Regular cardiac myocyte (primary cell): ENCODE results near the gene ZDHHC24. TPM values are rescaled to one million over a fixed set of nuclear protein-coding genes. Genes with fewer than 3 reads are reported as not detected.

Experiments used
- total RNA-seq: library from RNA; depleted of rRNA; stranded (reverse); fragments of >200 nt; gene quantifications from 2 replicates; pipeline ENCODE4 v1.2.3, GENCODE V29; 2014

Gene ZDHHC24
- 9.4 and 12.4 TPM in 2 replicates for total RNA-seq

GRCh38 chr11:66545701-66546367, at the start of gene ZDHHC24:
Gene ZDHHC24 (minus strand): TSS chr11:66546048. CDS start chr11:66546003, 45 bp downstream.

GRCh38 chr11:66592457-66593302, 46.8 kb upstream of the ZDHHC24 start, which contains the start of the genes CCDC87 and CCS:
Gene CCDC87 (minus strand): TSS chr11:66593063. CDS start chr11:66593015, 48 bp downstream.
Gene CCS (plus strand): TSS chr11:66593185. CDS start chr11:66593262, 77 bp downstream.

GRCh38 chr11:66568124-66568916, 22.5 kb upstream of the ZDHHC24 start, which contains the start of gene CTSF:
Gene CTSF (minus strand): TSS chr11:66568606. CDS start chr11:66568486, 120 bp downstream.

GRCh38 chr11:66546368-66546965, 619 bp upstream of the ZDHHC24 start, which contains the start of gene ACTN3:
Gene ACTN3 (plus strand): TSS chr11:66546903. CDS start chr11:66546938, 35 bp downstream.

GRCh38 chr11:66510271-66510989, 35.4 kb downstream of the ZDHHC24 start, which contains the start of gene BBS1:
Gene BBS1 (plus strand): TSS chr11:66510635. CDS start chr11:66510660, 25 bp downstream.

GRCh38 chr11:66480117-66480938, 65.5 kb downstream of the ZDHHC24 start, which contains the start of gene DPP3:
Gene DPP3 (plus strand): TSS chr11:66480434. CDS start chr11:66482201, 1,767 bp downstream.

Other genes starting within 250 kb of the ZDHHC24 start
- 28.5 and 40.3 TPM in 2 replicates for gene CD248, start 229.0 kb downstream of the ZDHHC24 start, total RNA-seq
- 12.1 and 33.5 TPM in 2 replicates for gene RIN1, start 209.6 kb downstream of the ZDHHC24 start, total RNA-seq
- 38.9 and 83.6 TPM in 2 replicates for gene BRMS1, start 200.9 kb downstream of the ZDHHC24 start, total RNA-seq
- 19.0 and 60.0 TPM in 2 replicates for gene B4GAT1, start 198.4 kb downstream of the ZDHHC24 start, total RNA-seq
- gene SLC29A2, start 174.3 kb downstream of the ZDHHC24 start, total RNA-seq = 0.58 and 0.85 TPM in 2 replicates
- not detected in 2 replicates for gene NPAS4, start 125.0 kb downstream of the ZDHHC24 start, total RNA-seq
- gene MRPL11, start 107.2 kb downstream of the ZDHHC24 start, total RNA-seq = 27.9 and 47.7 TPM in 2 replicates
- gene PELI3, start 79.1 kb downstream of the ZDHHC24 start, total RNA-seq = 6.7 and 18.6 TPM in 2 replicates
- gene DPP3, start 65.6 kb downstream of the ZDHHC24 start, total RNA-seq = 24.2 and 52.5 TPM in 2 replicates
- 16.3 and 33.3 TPM in 2 replicates for gene BBS1, start 35.4 kb downstream of the ZDHHC24 start, total RNA-seq
- gene ACTN3, start 855 bp upstream of the ZDHHC24 start, total RNA-seq = under 0.01 and 0.28 TPM in 2 replicates
- 11.7 and 53.0 TPM in 2 replicates for gene CTSF, start 22.6 kb upstream of the ZDHHC24 start, total RNA-seq
- 0.19 and 0.28 TPM in 2 replicates for gene CCDC87, start 47.0 kb upstream of the ZDHHC24 start, total RNA-seq
- gene CCS, start 47.1 kb upstream of the ZDHHC24 start, total RNA-seq = 42.4 and 43.7 TPM in 2 replicates
- gene RBM14, start 70.6 kb upstream of the ZDHHC24 start, total RNA-seq = 30.5 and 33.3 TPM in 2 replicates
- gene RBM4, start 92.7 kb upstream of the ZDHHC24 start, total RNA-seq = 62.6 and 159 TPM in 2 replicates
- gene RBM4B, start 131.8 kb upstream of the ZDHHC24 start, total RNA-seq = 16.9 and 28.0 TPM in 2 replicates
- 3.3 and 13.8 TPM in 2 replicates for gene SPTBN2, start 183.2 kb upstream of the ZDHHC24 start, total RNA-seq